SU-DHL-6 (cell line): ENCODE data around the gene UNC13B.

Source experiments
- EZH2phosphoT487 ChIP-seq: fragments of 200-600 bp; sonication (generic), shearing (Covaris generic); conservative IDR thresholded peaks from 2 replicates; pipeline ENCODE4 v1.6.1; 2018; ENCODE audit warnings: mild to moderate bottlenecking, antibody characterized with exemption, low read length, moderate library complexity, mixed read lengths
- TF ChIP-seq, protein P1 (sequence below): fragments of 200-600 bp; sonication (generic); IDR thresholded peaks from one replicate; pipeline ENCODE4 v1.5.1; 2017; ENCODE audit warnings: antibody characterized with exemption, mild to moderate bottlenecking, low read length, moderate library complexity; ENCODE audit not compliant: insufficient read depth, poor library complexity, severe bottlenecking

DNA sequence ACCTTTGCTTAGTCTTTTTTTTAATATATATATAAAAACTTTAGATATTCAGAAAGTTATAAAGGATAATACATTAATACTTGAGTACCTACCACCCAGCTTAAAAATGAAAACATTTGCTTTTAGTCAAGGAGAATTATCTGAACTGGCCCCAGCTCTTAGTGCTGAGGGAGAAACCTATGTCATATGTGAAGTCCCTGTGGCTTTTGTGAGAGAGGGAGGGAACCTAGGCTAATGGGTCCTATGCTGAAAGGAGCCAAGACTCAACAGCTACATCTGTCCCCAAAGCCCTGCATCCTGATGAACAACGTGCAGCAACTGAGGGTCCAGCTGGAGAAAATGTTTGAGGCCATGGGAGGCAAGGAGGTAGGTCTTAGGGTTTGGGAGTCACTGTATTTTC lies 236.1 kb downstream of the UNC13B start:
- TF ChIP-seq, protein P1, sequence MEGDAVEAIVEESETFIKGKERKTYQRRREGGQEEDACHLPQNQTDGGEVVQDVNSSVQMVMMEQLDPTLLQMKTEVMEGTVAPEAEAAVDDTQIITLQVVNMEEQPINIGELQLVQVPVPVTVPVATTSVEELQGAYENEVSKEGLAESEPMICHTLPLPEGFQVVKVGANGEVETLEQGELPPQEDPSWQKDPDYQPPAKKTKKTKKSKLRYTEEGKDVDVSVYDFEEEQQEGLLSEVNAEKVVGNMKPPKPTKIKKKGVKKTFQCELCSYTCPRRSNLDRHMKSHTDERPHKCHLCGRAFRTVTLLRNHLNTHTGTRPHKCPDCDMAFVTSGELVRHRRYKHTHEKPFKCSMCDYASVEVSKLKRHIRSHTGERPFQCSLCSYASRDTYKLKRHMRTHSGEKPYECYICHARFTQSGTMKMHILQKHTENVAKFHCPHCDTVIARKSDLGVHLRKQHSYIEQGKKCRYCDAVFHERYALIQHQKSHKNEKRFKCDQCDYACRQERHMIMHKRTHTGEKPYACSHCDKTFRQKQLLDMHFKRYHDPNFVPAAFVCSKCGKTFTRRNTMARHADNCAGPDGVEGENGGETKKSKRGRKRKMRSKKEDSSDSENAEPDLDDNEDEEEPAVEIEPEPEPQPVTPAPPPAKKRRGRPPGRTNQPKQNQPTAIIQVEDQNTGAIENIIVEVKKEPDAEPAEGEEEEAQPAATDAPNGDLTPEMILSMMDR = no peak
- no peak for TF ChIP-seq EZH2phosphoT487
